LNCaP clone FGC (cell line): Measurements from ENCODE around the gene EVI5L.

ENCODE experiments used
- DNase-seq: peaks from one replicate; pipeline ENCODE4 v3.0.0-alpha.2; 2011; ENCODE audit warnings: low read depth
- H3K4me3 ChIP-seq: 2 replicates; pipeline ENCODE4 v1.5.1; 2011; ENCODE audit warnings: mild to moderate bottlenecking, low read depth, low read length, control low read depth
- CTCF ChIP-seq: IDR thresholded peaks from 2 replicates; pipeline ENCODE4 v1.5.1; 2012; ENCODE audit warnings: mild to moderate bottlenecking; ENCODE audit not compliant: control insufficient read depth, insufficient read depth; ENCODE audit errors: extremely low read depth

EVI5L gene

DNA sequence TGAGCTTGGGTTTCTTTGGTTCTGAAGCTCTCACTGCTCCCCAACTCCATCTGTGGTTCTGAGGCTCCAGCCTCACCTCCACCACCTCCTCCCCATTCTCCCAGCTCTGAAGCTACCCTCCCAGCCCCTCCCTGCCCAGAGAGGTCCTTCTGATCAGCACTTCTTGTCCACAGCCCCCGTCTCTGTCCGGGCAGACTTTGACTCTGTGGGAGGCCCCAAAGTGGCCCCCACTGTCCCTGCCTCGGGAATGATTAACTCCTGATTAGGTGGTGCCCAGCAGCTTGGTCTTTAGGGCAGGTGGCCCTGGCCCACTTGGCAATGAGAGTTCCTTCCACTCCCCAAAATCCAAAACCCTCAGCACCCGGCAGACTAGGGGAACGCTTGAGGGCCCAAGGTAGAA lies 14.4 kb downstream of the EVI5L start:
- H3K4me3 ChIP-seq, result no peak overlapping the region
- no peak for DNase-seq
- no peak for TF ChIP-seq CTCF

GRCh38 chr19:7844951-7845350 lies 14.9 kb downstream of the EVI5L start:
- DNase-seq, result no peak
- TF ChIP-seq CTCF, result no peak
- H3K4me3 ChIP-seq, result no peak overlapping the region

GRCh38 chr19:7845390-7846154 lies 15.6 kb downstream of the EVI5L start:
- no peak overlapping the region for H3K4me3 ChIP-seq
- TF ChIP-seq CTCF, result no peak
- DNase-seq, result no peak

DNA sequence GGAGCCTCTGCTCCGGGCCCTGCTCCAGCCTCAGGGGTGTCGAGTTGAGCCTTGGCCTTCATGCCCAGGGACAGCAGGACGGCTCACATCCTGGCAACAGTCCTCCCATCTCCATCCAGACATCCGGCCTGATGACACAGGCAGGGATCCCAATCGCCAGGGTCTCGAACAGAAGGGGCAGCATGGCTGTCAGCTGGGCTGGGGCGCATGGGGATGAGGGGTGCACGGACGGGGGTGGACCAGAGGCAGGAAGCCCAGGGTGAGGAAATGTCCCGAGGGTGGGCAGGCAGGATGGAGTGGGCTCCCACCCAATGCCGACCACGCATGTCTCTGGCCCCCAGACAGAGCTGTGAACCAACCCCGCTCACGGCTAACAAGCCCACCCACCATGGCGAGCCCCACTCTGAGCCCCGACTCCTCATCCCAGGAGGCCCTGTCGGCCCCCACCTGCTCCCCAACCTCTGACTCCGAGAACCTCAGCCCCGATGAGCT lies 16.2 kb downstream of the EVI5L start:
- no peak for DNase-seq
- TF ChIP-seq CTCF, result no peak

GRCh38 chr19:7847664-7848063 lies 17.6 kb downstream of the EVI5L start:
- no peak for TF ChIP-seq CTCF
- H3K4me3 ChIP-seq, result no peak overlapping the region
- DNase-seq, result no peak

More for the DNA sequence above, 16.2 kb downstream of the EVI5L start:
- H3K4me3 ChIP-seq, result no peak overlapping the region

DNA sequence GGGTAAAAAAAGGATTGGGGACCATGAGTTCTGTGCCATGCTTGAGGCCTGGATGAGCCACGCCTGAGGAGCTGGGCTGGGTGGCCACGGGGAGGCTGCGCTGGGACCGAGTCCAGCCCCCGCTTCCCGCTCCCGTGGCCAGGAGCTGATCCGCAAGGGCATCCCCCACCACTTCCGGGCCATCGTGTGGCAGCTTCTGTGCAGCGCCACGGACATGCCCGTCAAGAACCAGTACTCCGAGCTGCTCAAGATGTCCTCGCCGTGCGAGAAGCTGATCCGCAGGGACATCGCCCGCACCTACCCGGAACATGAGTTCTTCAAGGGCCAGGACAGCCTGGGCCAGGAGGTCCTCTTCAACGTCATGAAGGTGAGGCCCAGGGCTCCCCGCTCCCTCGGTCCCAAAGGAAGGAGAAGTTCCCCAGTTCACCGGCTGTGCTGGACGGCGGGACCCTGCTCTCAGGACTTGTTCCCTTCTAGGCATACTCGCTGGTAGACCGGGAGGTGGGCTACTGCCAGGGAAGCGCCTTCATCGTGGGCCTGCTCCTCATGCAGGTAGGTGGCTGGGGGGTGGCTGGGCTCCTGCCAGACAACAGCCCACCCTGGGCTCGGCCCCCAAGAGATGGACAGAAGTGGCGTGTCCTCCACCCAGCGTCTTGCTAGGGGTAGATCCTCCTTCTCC lies 18.9 kb downstream of the EVI5L start:
- TF ChIP-seq CTCF, result no peak
- H3K4me3 ChIP-seq, result no peak overlapping the region
- DNase-seq, result no peak
